Erythroblast (primary cell): ENCODE results near the gene DENND2A.

Experiments
- GATA1 ChIP-seq: IDR thresholded peaks from 2 replicates; pipeline ENCODE4 v1.6.1; 2011; ENCODE audit warnings: low read depth, mild to moderate bottlenecking, control low read depth, low read length, moderate library complexity
- POLR2A ChIP-seq: IDR thresholded peaks from 2 replicates; pipeline ENCODE4 v1.6.1; 2011; ENCODE audit warnings: mild to moderate bottlenecking, low read length

DNA sequence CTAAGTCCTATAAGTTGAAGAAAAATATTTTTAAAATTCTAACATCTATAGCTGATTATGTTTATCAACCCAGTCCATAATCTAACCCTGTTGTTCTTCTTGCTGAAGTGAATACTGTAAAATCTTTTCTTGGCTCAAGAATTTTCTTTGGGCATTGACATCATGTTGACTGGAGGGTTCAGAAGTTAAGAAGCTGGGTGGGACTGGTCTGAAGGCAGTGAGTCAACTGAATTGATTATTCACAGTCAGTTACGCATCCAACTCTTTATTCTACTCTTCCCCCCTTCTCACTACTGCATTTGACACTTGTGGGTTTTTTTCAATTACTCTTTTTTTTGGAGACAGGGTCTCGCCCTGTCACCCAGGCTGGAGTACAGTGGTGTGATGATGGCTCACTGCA, 31.0 kb downstream of the DENND2A start:
- no peak for TF ChIP-seq POLR2A
- no peak for TF ChIP-seq GATA1
